Middle frontal gyrus (tissue), 1 donor: ENCODE results near the gene RHEB.

Experiments used
- DNase-seq: peaks from one replicate; pipeline ENCODE4 v3.0.0-alpha.2; 2015; ENCODE audit warnings: low spot score; ENCODE audit errors: extremely low spot score

Gene RHEB

GRCh38 chr7:151529842-151530241 is 10.1 kb upstream of the RHEB start:
- no peak for DNase-seq

- no peak for DNase-seq
Observed at GRCh38 chr7:151524845-151525244, 5.2 kb upstream of the RHEB start.

GRCh38 chr7:151524331-151524730 is 4.6 kb upstream of the RHEB start:
- no peak for DNase-seq

GRCh38 chr7:151520419-151521261 is 945 bp upstream of the RHEB start:
- DNase-seq = no peak

GRCh38 chr7:151518947-151519764 is 539 bp downstream of the RHEB start:
- DNase-seq = peak; percentile 11

GRCh38 chr7:151518105-151518946 is 1.4 kb downstream of the RHEB start:
- no peak for DNase-seq

- no peak for DNase-seq
Observed at GRCh38 chr7:151517601-151518104, 2.0 kb downstream of the RHEB start.

- DNase-seq = no peak
Observed at GRCh38 chr7:151515276-151515565, 4.5 kb downstream of the RHEB start.

- DNase-seq = no peak
Observed at GRCh38 chr7:151514461-151515275, 5.0 kb downstream of the RHEB start.

GRCh38 chr7:151513133-151513532 is 6.6 kb downstream of the RHEB start:
- DNase-seq = no peak

GRCh38 chr7:151512353-151512752 is 7.3 kb downstream of the RHEB start:
- DNase-seq = no peak

- DNase-seq = no peak
Observed at GRCh38 chr7:151511946-151512345, 7.7 kb downstream of the RHEB start.

- no peak for DNase-seq
Observed at GRCh38 chr7:151511270-151511669, 8.4 kb downstream of the RHEB start.

- no peak for DNase-seq
Observed at GRCh38 chr7:151509670-151510333, 9.9 kb downstream of the RHEB start.

GRCh38 chr7:151508991-151509390 is 10.7 kb downstream of the RHEB start:
- no peak for DNase-seq

- DNase-seq = no peak
Observed at GRCh38 chr7:151507806-151508205, 11.9 kb downstream of the RHEB start.

- DNase-seq = no peak
Observed at GRCh38 chr7:151506901-151507382, 12.8 kb downstream of the RHEB start.

- DNase-seq = no peak
Observed at GRCh38 chr7:151505836-151506468, 13.7 kb downstream of the RHEB start.

- no peak for DNase-seq
Observed at GRCh38 chr7:151505433-151505832, 14.3 kb downstream of the RHEB start.
